ENCODE results near the gene ADCY4.
"Not testable (repeated sequence)": the region's sequence is repeated elsewhere in the genome, so short reads cannot be mapped to it uniquely, and the experiment has no call there.

ADCY4 gene

GRCh38 chr14:24338843-24339242 is 4.0 kb upstream of the ADCY4 start:
- no peak for DNase-seq (ENCODE audit: low read depth in 2 of 2)

- DNase-seq (ENCODE audit: low read depth in 2 of 2) = no peak
Observed at GRCh38 chr14:24337824-24338175, 2.9 kb upstream of the ADCY4 start.

GRCh38 chr14:24337144-24337823 is 2.4 kb upstream of the ADCY4 start:
- DNase-seq (ENCODE audit: low read depth in 2 of 2) = no peak

- DNase-seq (ENCODE audit: low read depth in 2 of 2) = no peak
Observed at GRCh38 chr14:24335461-24336171, 745 bp upstream of the ADCY4 start.

- peak; percentile 71 to 72 for DNase-seq (ENCODE audit: low read depth in 2 of 2)
Observed at GRCh38 chr14:24332268-24332993, 2.4 kb downstream of the ADCY4 start.

- no peak for DNase-seq (ENCODE audit: low read depth in 2 of 2)
Observed at GRCh38 chr14:24331731-24332267, 3.1 kb downstream of the ADCY4 start.

- no peak for DNase-seq (ENCODE audit: low read depth in 2 of 2)
Observed at GRCh38 chr14:24330973-24331674, 3.7 kb downstream of the ADCY4 start.

- no peak for DNase-seq (ENCODE audit: low read depth in 2 of 2)
Observed at GRCh38 chr14:24329736-24330135, 5.1 kb downstream of the ADCY4 start.

- no peak for DNase-seq (ENCODE audit: low read depth in 2 of 2)
Observed at GRCh38 chr14:24329073-24329663, 5.7 kb downstream of the ADCY4 start.

- not testable (repeated sequence) for DNase-seq (ENCODE audit: low read depth in 2 of 2)
Observed at GRCh38 chr14:24327914-24328313, 7.0 kb downstream of the ADCY4 start.

GRCh38 chr14:24327303-24327702 is 7.6 kb downstream of the ADCY4 start:
- no peak for DNase-seq (ENCODE audit: low read depth in 2 of 2)

- no peak for DNase-seq (ENCODE audit: low read depth in 2 of 2)
Observed at GRCh38 chr14:24325963-24326362, 8.9 kb downstream of the ADCY4 start.

GRCh38 chr14:24325041-24325530 is 9.8 kb downstream of the ADCY4 start:
- DNase-seq (ENCODE audit: low read depth in 2 of 2) = no peak

- no peak for DNase-seq (ENCODE audit: low read depth in 2 of 2)
Observed at GRCh38 chr14:24324024-24324423, 10.8 kb downstream of the ADCY4 start.

- DNase-seq (ENCODE audit: low read depth in 2 of 2) = no peak
Observed at GRCh38 chr14:24323341-24323740, 11.5 kb downstream of the ADCY4 start.

- DNase-seq (ENCODE audit: low read depth in 2 of 2) = no peak
Observed at GRCh38 chr14:24322672-24323071, 12.2 kb downstream of the ADCY4 start.

- no peak for DNase-seq (ENCODE audit: low read depth in 2 of 2)
Observed at GRCh38 chr14:24321212-24321975, 13.5 kb downstream of the ADCY4 start.

- DNase-seq (ENCODE audit: low read depth in 2 of 2) = no peak
Observed at GRCh38 chr14:24317141-24317928, 17.5 kb downstream of the ADCY4 start.

- DNase-seq (ENCODE audit: low read depth in 2 of 2) = no peak
Observed at GRCh38 chr14:24316597-24316950, 18.3 kb downstream of the ADCY4 start.
